ENCODE measurements around the gene ARVCF.

Gene ARVCF

GRCh38 chr22:19959587-19960490, 56.8 kb downstream of the ARVCF start:
- no peak overlapping the region for H3K4me3 ChIP-seq (replicated peaks; ENCODE audit: low read depth, low read length)
- H3K36me3 ChIP-seq (ENCODE audit: control insufficient read depth, insufficient read depth, low read length), result peaks cover 16% of the 10 kb centered on the region
- no peak for TF ChIP-seq CTCF (IDR thresholded peaks at IDR 0.05; ENCODE audit: insufficient read depth, low read length, poor library complexity, severe bottlenecking)
- no peaks in the 10 kb centered on the region for H3K27me3 ChIP-seq (replicated peaks; ENCODE audit: control insufficient read depth, insufficient read depth, low read length)
- DNase-seq (ENCODE audit: extremely low read depth, insufficient read length), result no peak

- H3K36me3 ChIP-seq (ENCODE audit: control insufficient read depth, insufficient read depth, low read length), result peaks cover 14% of the 10 kb centered on the region
- H3K4me3 ChIP-seq (replicated peaks; ENCODE audit: low read depth, low read length), result no peak overlapping the region
- TF ChIP-seq CTCF (IDR thresholded peaks at IDR 0.05; ENCODE audit: insufficient read depth, low read length, poor library complexity, severe bottlenecking), result no peak
- no peak for DNase-seq (ENCODE audit: extremely low read depth, insufficient read length)
- H3K27me3 ChIP-seq (replicated peaks; ENCODE audit: control insufficient read depth, insufficient read depth, low read length), result no peaks in the 10 kb centered on the region
These were observed 57.5 kb downstream of the ARVCF start for GRCh38 chr22:19959043-19959586.

- peaks cover 8% of the 10 kb centered on the region for H3K36me3 ChIP-seq (ENCODE audit: control insufficient read depth, insufficient read depth, low read length)
- TF ChIP-seq CTCF (IDR thresholded peaks at IDR 0.05; ENCODE audit: insufficient read depth, low read length, poor library complexity, severe bottlenecking), result no peak
- DNase-seq (ENCODE audit: extremely low read depth, insufficient read length), result no peak
- H3K4me3 ChIP-seq (replicated peaks; ENCODE audit: low read depth, low read length), result no peak overlapping the region
- no peaks in the 10 kb centered on the region for H3K27me3 ChIP-seq (replicated peaks; ENCODE audit: control insufficient read depth, insufficient read depth, low read length)
These were observed 58.3 kb downstream of the ARVCF start for GRCh38 chr22:19958083-19959042.

GRCh38 chr22:19957445-19957844, 59.2 kb downstream of the ARVCF start:
- Histone ChIP-seq H3K4me3 (replicated peaks; ENCODE audit: low read depth, low read length) (no peak overlapping the region), H3K36me3 (ENCODE audit: control insufficient read depth, insufficient read depth, low read length) (peaks cover 6% of the 10 kb centered on the region), H3K27me3 (replicated peaks; ENCODE audit: control insufficient read depth, insufficient read depth, low read length) (no peaks in the 10 kb centered on the region)
- TF ChIP-seq CTCF (IDR thresholded peaks at IDR 0.05; ENCODE audit: insufficient read depth, low read length, poor library complexity, severe bottlenecking), result no peak
- no peak for DNase-seq (ENCODE audit: extremely low read depth, insufficient read length)

- Histone ChIP-seq H3K36me3 (ENCODE audit: control insufficient read depth, insufficient read depth, low read length) (peaks cover 8% of the 10 kb centered on the region), H3K4me3 (replicated peaks; ENCODE audit: low read depth, low read length) (no peak overlapping the region), H3K27me3 (replicated peaks; ENCODE audit: control insufficient read depth, insufficient read depth, low read length) (no peaks in the 10 kb centered on the region)
- no peak for DNase-seq (ENCODE audit: extremely low read depth, insufficient read length)
- TF ChIP-seq CTCF (IDR thresholded peaks at IDR 0.05; ENCODE audit: insufficient read depth, low read length, poor library complexity, severe bottlenecking), result no peak
These were observed 61.1 kb downstream of the ARVCF start for GRCh38 chr22:19955241-19956128.

Data from GM06990 (cell line).